Endothelial cell of umbilical vein (primary cell): ENCODE results near the gene AP4S1.

Experiments
- EZH2 ChIP-seq: IDR thresholded peaks from 2 replicates; pipeline ENCODE4 v1.6.1; 2012; ENCODE audit warnings: borderline replicate concordance, low read depth, mild to moderate bottlenecking, moderate library complexity, low read length, inconsistent platforms; ENCODE audit not compliant: severe bottlenecking
- MYC ChIP-seq: IDR thresholded peaks from one replicate; pipeline ENCODE4 v1.6.1; 2011; ENCODE audit warnings: mild to moderate bottlenecking, low read depth, low read length
- POLR2A ChIP-seq: IDR thresholded peaks from 2 replicates; pipeline ENCODE4 v1.6.1; 2012; ENCODE audit warnings: low read depth, mild to moderate bottlenecking, control low read depth, low read length
- POLR2AphosphoS5 ChIP-seq: IDR thresholded peaks from 2 replicates; pipeline ENCODE4 v1.6.1; 2012; ENCODE audit warnings: low read depth, mild to moderate bottlenecking, control low read depth, low read length, moderate library complexity; ENCODE audit not compliant: insufficient read depth
- TF ChIP-seq, protein P1 (sequence below): IDR thresholded peaks from 2 replicates; pipeline ENCODE4 v1.6.1; 2011; ENCODE audit not compliant: insufficient read depth, insufficient read length
- TF ChIP-seq, protein P2 (sequence below), 2 donors: IDR thresholded peaks; 1 replicate in 1 of 2; 2 replicates in 1 of 2; pipeline ENCODE4 v1.5.1; 2011; ENCODE audit warnings: low read length in 2 of 2, mild to moderate bottlenecking in 2 of 2, moderate library complexity in 2 of 2, control low read depth in 1 of 2, inconsistent platforms in 1 of 2, low read depth in 1 of 2; ENCODE audit not compliant: insufficient read depth in 1 of 2; ENCODE audit errors: extremely low read depth in 1 of 2

DNA sequence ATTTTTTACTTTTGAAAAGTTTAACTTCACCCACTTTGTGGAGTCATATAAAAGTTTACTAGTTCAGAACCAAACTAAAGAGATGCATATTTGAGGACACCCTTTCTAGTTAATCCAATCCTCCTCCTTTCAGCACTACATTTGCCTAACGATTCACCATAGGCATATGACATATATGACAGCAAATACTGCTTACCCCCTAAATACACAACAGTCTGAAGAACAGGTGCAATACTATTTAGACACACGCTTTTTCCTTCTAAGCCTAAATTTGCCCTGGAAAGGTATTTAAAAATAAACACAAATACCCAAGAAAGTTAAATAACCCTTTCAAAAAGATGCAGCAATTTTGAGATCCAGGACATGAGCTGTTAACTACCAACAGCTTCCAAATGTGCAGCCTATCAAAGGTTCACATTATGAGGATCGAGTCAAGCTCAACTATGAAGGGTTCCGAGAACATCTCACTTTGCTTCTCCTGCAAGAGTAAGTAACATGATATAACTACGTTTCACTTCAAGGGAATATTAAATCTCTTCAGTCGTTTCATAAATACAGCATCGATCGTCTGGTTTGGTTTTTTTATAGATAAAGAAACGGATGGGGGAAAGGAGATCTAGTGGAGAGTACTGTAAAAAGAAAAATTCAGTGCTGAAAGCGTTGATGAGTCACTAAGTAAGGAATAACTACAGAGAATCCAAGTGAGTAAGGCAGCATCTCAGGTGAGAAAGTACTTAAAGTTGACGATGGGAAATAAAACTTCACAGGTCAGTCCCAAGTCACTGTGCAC, 677 bp upstream of the AP4S1 start:
- TF ChIP-seq, protein P1, sequence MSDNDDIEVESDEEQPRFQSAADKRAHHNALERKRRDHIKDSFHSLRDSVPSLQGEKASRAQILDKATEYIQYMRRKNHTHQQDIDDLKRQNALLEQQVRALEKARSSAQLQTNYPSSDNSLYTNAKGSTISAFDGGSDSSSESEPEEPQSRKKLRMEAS, result no peak
- TF ChIP-seq, protein P2, sequence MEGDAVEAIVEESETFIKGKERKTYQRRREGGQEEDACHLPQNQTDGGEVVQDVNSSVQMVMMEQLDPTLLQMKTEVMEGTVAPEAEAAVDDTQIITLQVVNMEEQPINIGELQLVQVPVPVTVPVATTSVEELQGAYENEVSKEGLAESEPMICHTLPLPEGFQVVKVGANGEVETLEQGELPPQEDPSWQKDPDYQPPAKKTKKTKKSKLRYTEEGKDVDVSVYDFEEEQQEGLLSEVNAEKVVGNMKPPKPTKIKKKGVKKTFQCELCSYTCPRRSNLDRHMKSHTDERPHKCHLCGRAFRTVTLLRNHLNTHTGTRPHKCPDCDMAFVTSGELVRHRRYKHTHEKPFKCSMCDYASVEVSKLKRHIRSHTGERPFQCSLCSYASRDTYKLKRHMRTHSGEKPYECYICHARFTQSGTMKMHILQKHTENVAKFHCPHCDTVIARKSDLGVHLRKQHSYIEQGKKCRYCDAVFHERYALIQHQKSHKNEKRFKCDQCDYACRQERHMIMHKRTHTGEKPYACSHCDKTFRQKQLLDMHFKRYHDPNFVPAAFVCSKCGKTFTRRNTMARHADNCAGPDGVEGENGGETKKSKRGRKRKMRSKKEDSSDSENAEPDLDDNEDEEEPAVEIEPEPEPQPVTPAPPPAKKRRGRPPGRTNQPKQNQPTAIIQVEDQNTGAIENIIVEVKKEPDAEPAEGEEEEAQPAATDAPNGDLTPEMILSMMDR (IDR thresholded peaks at IDR 0.05; ENCODE audit: extremely low read depth in 1 of 2, insufficient read depth in 1 of 2, low read depth in 1 of 2, low read length in 2 of 2), result no peak
- TF ChIP-seq POLR2A (no peak), MYC (no peak), POLR2AphosphoS5 (no peak), EZH2 (no peak)
